SK-N-SH (cell line): ENCODE data around the gene ATP8A2. TPM values are rescaled to one million over a fixed set of nuclear protein-coding genes. Genes with fewer than 3 reads are reported as not detected.

ENCODE experiments used
- CTCF ChIA-PET: fragments of 300-600, 350-600 bp; formaldehyde crosslinking; extraction: SDS; loops from one replicate; lab custom pipeline; 2021; lab: Yijun Ruan, JAX
- POLR2A ChIA-PET: fragments of 350-600 bp; sonication (Branson Sonifier 250); formaldehyde crosslinking; extraction: SDS; loops from one replicate; lab custom pipeline; 2020; ENCODE audit warnings: antibody characterized with exemption, inconsistent platforms; lab: Yijun Ruan, JAX
- DNase-seq: peaks from one replicate; pipeline ENCODE4 v3.0.0; 2012
- H2AFZ ChIP-seq: fragments of 200-600 bp; sonication (generic); 2 replicates; pipeline ENCODE4 v1.8.1; 2016; ENCODE audit warnings: antibody characterized with exemption, mild to moderate bottlenecking, low read depth
- H3F3A ChIP-seq: fragments of 200-600 bp; sonication (generic); replicated peaks from 2 replicates; pipeline ENCODE3; 2016; ENCODE audit warnings: antibody characterized with exemption, mild to moderate bottlenecking; ENCODE audit not compliant: insufficient read depth
- H3K27ac ChIP-seq, 2 experiments: fragments of 200-500 bp in 1 of 2; fragments of 200-600 bp in 1 of 2; sonication (Bioruptor generic) in 1 of 2; sonication (generic), shearing (Covaris generic) in 1 of 2; 2 replicates each; pipeline versions ENCODE4 v1.5.1 to v1.6.1; 2014 to 2016; ENCODE audit warnings: low read depth in 2 of 2, inconsistent platforms in 1 of 2, low read length in 1 of 2, mild to moderate bottlenecking in 1 of 2, mixed read lengths in 1 of 2
- H3K27me3 ChIP-seq: fragments of 200-600 bp; sonication (generic), shearing (Covaris generic); 2 replicates; pipeline ENCODE4 v1.6.1; 2016; ENCODE audit warnings: mixed run types; ENCODE audit not compliant: insufficient read depth
- H3K36me3 ChIP-seq, 2 experiments: fragments of 200-500 bp in 1 of 2; fragments of 200-600 bp in 1 of 2; sonication (Bioruptor generic) in 1 of 2; sonication (generic) in 1 of 2; replicated peaks in 1 of 2; 2 replicates each; pipeline versions ENCODE3 to v1.5.1; 2014 to 2016; ENCODE audit warnings: low read length in 1 of 2, mild to moderate bottlenecking in 1 of 2; ENCODE audit not compliant: insufficient read depth in 2 of 2, control insufficient read depth in 1 of 2
- H3K4me1 ChIP-seq, 2 experiments: fragments of 200-500 bp in 1 of 2; fragments of 200-600 bp in 1 of 2; sonication (Bioruptor generic) in 1 of 2; sonication (generic), shearing (Covaris generic) in 1 of 2; 2 replicates each; pipeline versions ENCODE4 v1.5.1 to v1.6.1; 2014 to 2016; ENCODE audit warnings: low read depth in 1 of 2, low read length in 1 of 2, mixed run types in 1 of 2; ENCODE audit not compliant: insufficient read depth in 2 of 2, control insufficient read depth in 1 of 2
- H3K4me2 ChIP-seq: fragments of 200-600 bp; sonication (generic), shearing (Covaris generic); 2 replicates; pipeline ENCODE4 v1.6.1; 2017; ENCODE audit warnings: mixed run types
- H3K4me3 ChIP-seq, 2 experiments: fragments of 200-500 bp in 1 of 2; fragments of 200-600 bp in 1 of 2; sonication (Bioruptor generic) in 1 of 2; sonication (generic), shearing (Covaris generic) in 1 of 2; 2 replicates each; pipeline versions ENCODE4 v1.5.1 to v1.8.1; 2014 to 2016; ENCODE audit warnings: low read depth in 2 of 2, inconsistent platforms in 1 of 2, low read length in 1 of 2, mild to moderate bottlenecking in 1 of 2, mixed read lengths in 1 of 2, moderate library complexity in 1 of 2
- H3K79me2 ChIP-seq: fragments of 200-600 bp; sonication (generic); 2 replicates; pipeline ENCODE4 v1.8.1; 2017; ENCODE audit warnings: mild to moderate bottlenecking; ENCODE audit not compliant: insufficient read depth
- H3K9ac ChIP-seq: fragments of 200-600 bp; sonication (generic); 2 replicates; pipeline ENCODE4 v1.6.1; 2017; ENCODE audit warnings: mixed run types
- H3K9me2 ChIP-seq: fragments of 200-600 bp; sonication (generic); 2 replicates; pipeline ENCODE4 v1.6.1; 2017; ENCODE audit warnings: mixed run types
- H3K9me3 ChIP-seq: fragments of 200-600 bp; sonication (generic); 2 replicates; pipeline ENCODE4 v1.6.1; 2017; ENCODE audit warnings: mixed run types, mild to moderate bottlenecking, moderate library complexity
- H4K20me1 ChIP-seq: fragments of 200-600 bp; sonication (generic); 2 replicates; pipeline ENCODE4 v1.6.1; 2017; ENCODE audit warnings: mild to moderate bottlenecking, mixed run types; ENCODE audit not compliant: insufficient read depth
- CHD2 ChIP-seq: fragments of 150-350 bp; IDR thresholded peaks from 2 replicates; pipeline ENCODE4 v1.6.1; 2018; ENCODE audit warnings: low read length; ENCODE audit not compliant: partially characterized antibody
- EZH2phosphoT487 ChIP-seq: fragments of 200-600 bp; sonication (generic); IDR thresholded peaks from 2 replicates; pipeline ENCODE4 v1.6.1; 2017; ENCODE audit warnings: low read depth, mixed run types, mild to moderate bottlenecking, antibody characterized with exemption, moderate library complexity, borderline replicate concordance
- IRF3 ChIP-seq: fragments of 150-350 bp; IDR thresholded peaks from 2 replicates; pipeline ENCODE4 v1.6.1; 2016; ENCODE audit warnings: mild to moderate bottlenecking, low read depth, low read length
- JUND ChIP-seq: IDR thresholded peaks from 2 replicates; pipeline ENCODE4 v1.4.0; 2012
- NFIC ChIP-seq: IDR thresholded peaks from 2 replicates; pipeline ENCODE4 v1.4.0; 2012; ENCODE audit warnings: borderline replicate concordance
- NRF1 ChIP-seq: IDR thresholded peaks from 2 replicates; pipeline ENCODE4 v1.6.1; 2012; ENCODE audit warnings: low read depth, mild to moderate bottlenecking, low read length
- POLR2AphosphoS5 ChIP-seq: IDR thresholded peaks from 2 replicates; pipeline ENCODE4 v1.6.1; 2012; ENCODE audit warnings: low read depth, low read length
- RCOR1 ChIP-seq: fragments of 150-350 bp; IDR thresholded peaks from 2 replicates; pipeline ENCODE4 v1.6.1; 2017; ENCODE audit warnings: antibody characterized with exemption, low read length
- REST ChIP-seq: IDR thresholded peaks from 2 replicates; pipeline ENCODE4 v1.6.1; 2012; ENCODE audit warnings: mild to moderate bottlenecking, low read depth, low read length, moderate library complexity
- SIN3A ChIP-seq: IDR thresholded peaks from 2 replicates; pipeline ENCODE4 v1.6.1; 2012; ENCODE audit warnings: low read depth, mild to moderate bottlenecking, low read length, moderate library complexity, borderline replicate concordance
- SMC3 ChIP-seq: IDR thresholded peaks from 2 replicates; pipeline ENCODE4 v1.6.1; 2012; ENCODE audit warnings: low read depth, low read length, improper control_type of control experiment
- TCF12 ChIP-seq: IDR thresholded peaks from 2 replicates; pipeline ENCODE4 v1.4.0; 2012
- USF2 ChIP-seq: fragments of 150-350 bp; IDR thresholded peaks from 2 replicates; pipeline ENCODE4 v1.6.1; 2017; ENCODE audit warnings: antibody characterized with exemption, low read length, low read depth, borderline replicate concordance
- ZBTB33 ChIP-seq: IDR thresholded peaks from 2 replicates; pipeline ENCODE4 v1.4.0; 2012; ENCODE audit warnings: low read depth, borderline replicate concordance
- WGBS: methylation state at CpG from one replicate; pipeline ENCODE4 v1.1.6; 2017; ENCODE audit warnings: low lambda C conversion rate; 5-methylcytosine and 5-hydroxymethylcytosine counted together
- polyA plus RNA-seq, 3 experiments: library from polyadenylated mRNA; depleted of rRNA; stranded (reverse); fragments of >200 nt; gene quantifications; 2 replicates each; pipeline ENCODE4 v1.2.3, GENCODE V29; 2012

Gene ATP8A2
- polyA plus RNA-seq, 1 of the 3 experiments (the other 2 are of a cell fraction): 0.02 TPM

GRCh38 chr13:25864116-25864515 is 492.3 kb downstream of the ATP8A2 start:
- H3K79me2 ChIP-seq: no peaks in the 10 kb centered on the region
- no peak overlapping the region for H2AFZ ChIP-seq
- H3K27me3 ChIP-seq: no peaks in the 10 kb centered on the region
- no peak overlapping the region for H3K4me2 ChIP-seq
- no peak overlapping the region for H3K9ac ChIP-seq
- H3K9me3 ChIP-seq: no peaks in the 10 kb centered on the region
- WGBS: 17% methylated on average over 6 of the region's 6 CpGs
- no peaks in the 10 kb centered on the region for H3K4me1 ChIP-seq
- H3K4me3 ChIP-seq: no peak overlapping the region
- DNase-seq: no peak
- no peaks in the 10 kb centered on the region for H3K36me3 ChIP-seq
- no peaks in the 10 kb centered on the region for H3K9me2 ChIP-seq
- ChIA-PET POLR2A (no interaction called here), CTCF (interaction anchor here (1.0 kb wide), 1 partner anchor 15 kb away, joined by 3 read pairs; no protein-coding TSS in a partner anchor)
- H3K27ac ChIP-seq: no peak overlapping the region
- TF ChIP-seq NFIC (no peak), RCOR1 (no peak), SIN3A (no peak), NRF1 (no peak), CHD2 (no peak), POLR2AphosphoS5 (no peak), IRF3 (no peak), ZBTB33 (no peak), EZH2phosphoT487 (no peak), REST (no peak), JUND (no peak), SMC3 (no peak), USF2 (no peak), TCF12 (no peak)
- no peaks in the 10 kb centered on the region for H4K20me1 ChIP-seq
- H3F3A ChIP-seq: no peaks in the 10 kb centered on the region
